Psoas muscle (tissue), 8 donors: ENCODE results near the gene HOXA9. TPM values are rescaled to one million over a fixed set of nuclear protein-coding genes. Genes with fewer than 3 reads are reported as not detected.

ENCODE experiments used
- ATAC-seq, 4 donors: fragments of 200-7000 bp; cut with Tn5 transposase; one replicate each; pipeline ENCODE4 v1.9.1; 2020; ENCODE audit warnings: moderate library complexity in 3 of 4, mild to moderate bottlenecking in 2 of 4
- DNase-seq, 2 donors: peaks; one replicate each; pipeline ENCODE4 v3.0.0-alpha.2; 2020
- H3K27ac ChIP-seq: fragments of 200-600 bp; one replicate; pipeline ENCODE4 v1.8.0; 2022
- H3K27me3 ChIP-seq, 3 donors: fragments of 200-600 bp in 1 of 3; one replicate each; pipeline versions ENCODE4 v1.6.1 to v1.8.0; 2013 to 2022; ENCODE audit warnings: low read length in 2 of 3, mild to moderate bottlenecking in 2 of 3, moderate library complexity in 1 of 3; ENCODE audit not compliant: insufficient read depth in 3 of 3
- H3K36me3 ChIP-seq, 2 donors: fragments of 200-600 bp in 1 of 2; one replicate each; pipeline versions ENCODE4 v1.6.1 to v1.8.0; 2013 to 2022; ENCODE audit warnings: low read depth in 1 of 2, mild to moderate bottlenecking in 1 of 2, moderate library complexity in 1 of 2; ENCODE audit not compliant: insufficient read depth in 1 of 2
- H3K4me1 ChIP-seq: fragments of 200-600 bp; one replicate; pipeline ENCODE4 v1.8.0; 2022
- H3K4me3 ChIP-seq: fragments of 200-600 bp; one replicate; pipeline ENCODE4 v1.8.0; 2022; ENCODE audit warnings: mild to moderate bottlenecking
- H3K9me3 ChIP-seq: fragments of 200-600 bp; one replicate; pipeline ENCODE4 v1.8.0; 2022
- CTCF ChIP-seq: fragments of 200-600 bp; IDR thresholded peaks from one replicate; pipeline ENCODE4 v1.8.0; 2022; ENCODE audit warnings: antibody characterized with exemption
- WGBS, 3 donors: extraction: QIAGEN DNeasy Blood & Tissue Kit; methylation state at CpG; one replicate each; pipeline versions ENCODE4 v1.1.6 to v1.1.7; 2013; 5-methylcytosine and 5-hydroxymethylcytosine counted together
- intact Hi-C, 2 donors: fragments of 100-400 bp; cut with DNase I; formaldehyde crosslinking; loops; one replicate each; pipeline versions ENCODE4 v1.11.0 to v1.14.2; 2022
- polyA plus RNA-seq, 3 donors: library from polyadenylated mRNA; stranded (reverse); fragments of 200-250 nt; gene quantifications; one replicate each; pipeline ENCODE4 v1.2.3, GENCODE V29; 2013
- total RNA-seq, 4 donors: library from RNA; stranded (reverse); fragmentation: NEBNext Ultra II Directional in 2 of 4; extraction: Animal tissue kit (Norgen Biotek cat#: 25700) in 2 of 4; gene quantifications; one replicate each; pipeline versions ENCODE4 v1.2.1 to v1.2.4, GENCODE V29; 2021 to 2023
- donor health status: healthy with polysubstance abuse.
- donor health status: DM: no; HTN: no; CAD: no; lungs with moderate emphysema.
- donor health status: Bipolar disorder and iron deficiency.
- donor health status: healthy.
- donor health status: DM: yes; HTN: yes; CAD: no.
- donor health status: DM: no; HTN: no; CAD: no.
- donor health status: DM: no; HTN: no; CAD: no.
- donor health status: DM: yes; HTN: yes; CAD: no.

HOXA9 gene
- total and polyA plus RNA-seq, 7 donors: 0.81 to 55.9 (median 16.0) TPM; not detected in 1

DNA sequence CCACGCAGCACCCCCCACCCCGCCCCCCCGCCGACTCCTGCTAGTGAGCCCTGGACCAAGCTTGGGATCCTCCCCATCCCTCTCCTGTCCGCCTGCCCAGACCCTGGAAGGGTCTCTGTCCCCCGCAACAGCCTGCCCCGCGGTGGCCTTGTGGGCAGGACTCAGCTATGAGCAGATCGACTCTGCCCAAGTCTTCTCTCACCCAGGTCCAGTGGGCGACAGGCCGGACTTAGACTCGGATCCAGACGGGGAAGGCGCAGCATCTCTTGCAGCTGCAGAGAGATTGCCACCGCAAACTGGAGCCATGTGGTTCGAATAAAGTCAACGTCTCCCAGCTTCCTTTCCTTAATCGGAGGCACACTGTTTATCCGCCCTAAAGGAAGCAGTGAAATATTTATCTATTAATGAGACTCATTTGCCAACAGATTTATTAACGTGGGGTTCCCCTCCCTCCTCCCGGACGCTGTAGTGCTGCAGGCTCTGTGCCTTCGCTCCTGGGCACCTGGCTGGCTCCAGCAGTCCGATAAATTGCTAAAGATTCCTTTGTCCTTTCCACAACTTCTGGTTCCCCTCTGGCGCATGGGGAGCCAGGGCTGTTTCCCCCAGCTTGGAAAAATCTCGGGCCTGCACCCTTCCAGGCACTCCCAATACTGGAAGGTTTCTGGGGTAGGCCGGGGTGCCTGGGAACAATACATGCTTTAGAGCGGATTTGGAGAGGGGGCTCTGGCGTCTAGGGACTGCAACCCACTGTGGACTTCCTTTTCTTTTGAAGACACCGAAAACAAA lies 8.2 kb downstream of the HOXA9 start:
- Histone ChIP-seq H3K27ac (peak overlapping the region; percentile 91), H3K9me3 (no peaks in the 10 kb centered on the region), H3K4me3 (peak overlapping the region; percentile 84), H3K36me3 (no peaks in the 10 kb centered on the region), H3K27me3 (no peaks in the 10 kb centered on the region), H3K4me1 (peaks cover 15% of the 10 kb centered on the region)
- ATAC-seq (peak in 3 of 4 donors; percentile 0 to 2 (median 1)), DNase-seq (peak; percentile 12 to 56)
- intact Hi-C loops: loop anchor here (5.0 to 10.0 kb wide), 2 partner anchors 955 to 1272 kb away; partner anchors contain the start of genes CBX3 (in 1 of the 2) and HNRNPA2B1 (in 1 of the 2)
- no peak for TF ChIP-seq CTCF
- WGBS, 3 donors: 41 to 50% (median 43%) methylated on average over 30 of the region's 30 CpGs

- peaks cover 15% of the 10 kb centered on the region for H3K4me1 ChIP-seq
- H3K27ac ChIP-seq: peak within 1 kb of the TSS; percentile 91
- no peak for TF ChIP-seq CTCF
- H3K4me3 ChIP-seq: peak within 1 kb of the TSS; percentile 84
- DNase-seq (peak; percentile 82 to 93), ATAC-seq (peak; percentile 72 to 79 (median 78))
- 1% methylated on average over 27 to 33 of the region's 33 CpGs for WGBS, 3 donors
- H3K36me3 ChIP-seq: no peaks in the 10 kb centered on the region
- H3K9me3 ChIP-seq: no peaks in the 10 kb centered on the region
- H3K27me3 ChIP-seq: no peaks in the 10 kb centered on the region
- intact Hi-C loops: loop anchor here (5.0 to 10.0 kb wide), 2 partner anchors 954 to 1272 kb away; partner anchors contain the start of genes CBX3 (in 1 of the 2) and HNRNPA2B1 (in 1 of the 2)
These were observed 8.8 kb downstream of the HOXA9 start, which contains the start of gene HOXA7 for GRCh38 chr7:27156508-27156898. TSS of gene HOXA7 (minus strand) at chr7:27156675. CDS start at chr7:27156545, 130 bp downstream.

DNA sequence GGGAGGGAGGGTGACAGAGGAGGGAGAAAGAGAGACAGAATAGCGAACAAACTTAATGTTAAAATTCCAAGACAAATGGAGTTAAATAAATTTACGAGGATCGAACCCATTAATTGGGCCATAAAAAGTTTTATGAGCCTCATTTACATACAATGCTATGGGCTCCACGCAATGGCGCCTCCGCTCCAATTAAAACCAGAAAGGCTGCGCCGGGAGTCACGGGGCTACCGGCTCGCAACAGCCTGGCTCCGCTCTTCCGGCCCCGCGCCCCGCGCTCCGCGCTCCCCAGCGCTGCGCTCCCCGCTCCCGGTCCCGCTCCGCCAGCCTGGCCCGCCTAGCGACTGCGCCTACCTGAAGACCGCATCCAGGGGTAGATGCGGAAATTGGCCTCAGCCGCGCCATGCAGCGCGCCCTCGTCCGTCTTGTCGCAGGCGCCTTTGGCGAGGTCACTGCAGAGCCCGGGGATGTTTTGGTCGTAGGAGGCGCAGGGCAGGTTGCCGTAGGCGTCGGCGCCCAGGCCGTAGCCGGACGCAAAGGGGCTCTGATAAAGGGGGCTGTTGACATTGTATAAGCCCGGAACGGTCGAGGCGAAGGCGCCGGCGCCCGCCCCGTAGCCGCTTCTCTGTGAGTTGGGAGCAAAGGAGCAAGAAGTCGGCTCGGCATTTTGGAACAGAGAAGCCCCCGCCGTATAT lies 9.4 kb downstream of the HOXA9 start:
- H3K4me1 ChIP-seq: peaks cover 12% of the 10 kb centered on the region
- WGBS, 3 donors: 1% methylated on average over 48 to 63 of the region's 63 CpGs
- no peaks in the 10 kb centered on the region for H3K36me3 ChIP-seq
- no peaks in the 10 kb centered on the region for H3K9me3 ChIP-seq
- H3K4me3 ChIP-seq: peak overlapping the region; percentile 84
- DNase-seq: peak; percentile 54 to 80
- TF ChIP-seq CTCF: no peak
- H3K27me3 ChIP-seq: no peaks in the 10 kb centered on the region
- ATAC-seq: peak; percentile 36 to 57 (median 44)
- intact Hi-C loops: loop anchor here (5.0 to 10.0 kb wide), 2 partner anchors 954 to 1271 kb away; partner anchors contain the start of genes CBX3 (in 1 of the 2) and HNRNPA2B1 (in 1 of the 2)
- H3K27ac ChIP-seq: peak overlapping the region; percentile 91

DNA sequence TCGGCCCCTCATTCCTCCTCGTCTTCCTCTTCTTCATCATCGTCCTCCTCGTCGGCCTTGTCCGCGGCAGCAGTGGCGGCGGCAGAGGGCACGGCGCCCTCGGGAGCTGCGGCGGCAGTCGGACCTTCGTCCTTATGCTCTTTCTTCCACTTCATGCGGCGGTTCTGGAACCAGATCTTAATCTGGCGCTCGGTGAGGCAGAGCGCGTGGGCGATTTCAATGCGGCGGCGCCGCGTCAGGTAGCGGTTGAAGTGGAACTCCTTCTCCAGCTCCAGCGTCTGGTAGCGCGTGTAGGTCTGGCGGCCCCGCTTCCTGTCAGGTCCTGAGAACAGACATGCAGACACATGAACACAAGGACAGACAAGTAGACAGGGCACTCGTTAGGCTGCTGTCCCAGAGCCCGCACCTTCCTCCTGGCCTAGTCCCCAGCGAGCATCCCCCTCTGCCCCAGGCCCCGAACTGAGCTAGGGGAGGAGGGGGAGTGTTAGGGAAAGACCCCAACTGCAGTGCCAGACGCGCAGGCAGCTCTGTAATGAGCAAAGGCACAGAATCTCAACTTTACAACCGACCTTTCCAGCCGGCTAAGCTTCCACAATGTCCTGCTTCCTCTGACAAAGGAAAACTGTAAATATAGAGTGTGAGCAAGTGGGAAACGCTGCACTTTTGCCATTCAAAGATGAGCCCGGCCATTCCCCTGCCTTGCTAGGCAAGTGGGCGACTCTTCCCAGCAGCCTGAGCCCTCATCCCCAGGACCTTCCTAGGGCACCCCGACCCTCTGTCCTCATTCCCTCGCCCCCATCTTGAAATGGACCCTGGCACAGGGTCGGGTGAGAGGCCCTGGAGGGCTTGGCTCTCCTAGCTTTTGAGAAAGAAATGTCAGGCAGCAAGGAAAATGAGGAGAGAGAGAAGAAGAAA lies 10.2 kb downstream of the HOXA9 start:
- peak overlapping the region; percentile 84 for H3K4me3 ChIP-seq
- WGBS, 3 donors: 61 to 72% (median 69%) methylated on average over 48 of the region's 48 CpGs
- peaks cover 12% of the 10 kb centered on the region for H3K4me1 ChIP-seq
- peak overlapping the region; percentile 91 for H3K27ac ChIP-seq
- no peaks in the 10 kb centered on the region for H3K27me3 ChIP-seq
- H3K36me3 ChIP-seq: no peaks in the 10 kb centered on the region
- intact Hi-C loops: loop anchor here (5.0 to 10.0 kb wide), 2 partner anchors 953 to 1270 kb away; partner anchors contain the start of genes CBX3 (in 1 of the 2) and HNRNPA2B1 (in 1 of the 2)
- peak; percentile 17 to 52 for DNase-seq
- TF ChIP-seq CTCF: no peak
- no peaks in the 10 kb centered on the region for H3K9me3 ChIP-seq
- no peak for ATAC-seq
